CD4-positive, alpha-beta T cell treated with Interleukin-12 subunit alpha and Interleukin-12 subunit beta, for 1 hour (primary cell): Measurements from ENCODE around the gene PSD4.

ENCODE experiments used
- DNase-seq: peaks from one replicate; pipeline ENCODE4 v3.0.0-alpha.2; 2020

The PSD4 gene

DNA sequence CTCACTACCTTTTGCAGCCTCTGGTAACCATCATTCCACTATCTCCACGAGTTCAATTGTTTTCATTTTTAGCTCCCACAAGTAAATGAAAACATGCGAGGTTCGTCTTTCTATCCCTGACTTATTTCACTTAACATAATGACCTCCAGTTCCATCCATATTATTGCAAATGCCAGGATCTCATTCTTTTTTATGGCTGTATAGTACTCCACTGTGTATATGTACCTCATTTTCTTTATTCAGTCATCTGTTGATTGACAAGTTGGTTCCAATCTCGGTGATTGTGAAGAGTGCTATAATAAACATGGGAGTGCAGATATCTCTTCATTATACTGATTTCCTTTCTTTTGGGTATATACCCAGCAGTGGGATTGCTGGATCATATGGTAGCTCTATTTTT lies 29.5 kb upstream of the PSD4 start:
- DNase-seq, result no peak

DNA sequence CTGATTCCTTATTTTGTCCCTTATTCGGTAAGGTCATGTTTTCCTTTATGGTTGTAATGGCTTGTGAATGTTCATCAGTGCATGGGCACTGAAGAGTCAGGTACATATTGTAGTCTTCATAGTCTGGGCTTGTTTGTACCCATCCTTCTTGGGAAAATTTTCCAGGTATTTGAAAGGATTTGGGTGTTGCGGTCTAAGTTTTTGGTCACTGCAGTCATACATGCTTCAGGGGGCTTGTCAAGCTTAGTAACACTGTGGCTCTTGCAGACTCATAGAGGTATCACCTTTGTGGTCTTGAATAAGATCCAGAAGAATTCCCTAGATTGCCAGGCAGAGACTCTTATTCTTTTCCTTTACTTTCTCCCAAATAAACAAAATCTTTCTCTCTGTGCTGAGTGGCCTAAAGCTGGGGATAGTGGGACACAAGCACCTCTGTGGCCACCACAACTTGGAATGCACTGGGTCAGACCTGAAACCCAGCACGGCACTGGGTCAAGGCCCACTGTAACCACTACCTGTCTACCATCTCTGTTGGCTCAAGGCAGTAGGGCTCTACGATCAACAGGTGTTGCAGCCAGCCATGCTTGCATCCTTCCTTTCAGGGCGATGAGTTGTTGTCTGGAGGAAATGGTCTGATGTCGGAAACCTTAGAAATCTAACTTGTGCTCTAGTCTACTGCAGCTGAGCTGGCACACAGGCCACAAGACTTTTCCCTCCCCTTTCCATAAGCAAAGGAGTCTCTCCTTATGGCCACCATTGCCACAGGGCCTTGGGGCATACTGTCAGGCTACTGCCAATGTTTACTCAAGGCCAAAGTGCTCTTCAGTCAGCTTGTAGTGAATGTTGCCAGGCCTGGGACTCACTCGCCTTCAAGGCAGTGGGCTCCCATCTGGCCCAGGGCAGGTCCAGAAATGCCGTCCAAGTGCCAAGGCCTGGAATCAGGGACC lies 24.9 kb upstream of the PSD4 start:
- no peak for DNase-seq

DNA sequence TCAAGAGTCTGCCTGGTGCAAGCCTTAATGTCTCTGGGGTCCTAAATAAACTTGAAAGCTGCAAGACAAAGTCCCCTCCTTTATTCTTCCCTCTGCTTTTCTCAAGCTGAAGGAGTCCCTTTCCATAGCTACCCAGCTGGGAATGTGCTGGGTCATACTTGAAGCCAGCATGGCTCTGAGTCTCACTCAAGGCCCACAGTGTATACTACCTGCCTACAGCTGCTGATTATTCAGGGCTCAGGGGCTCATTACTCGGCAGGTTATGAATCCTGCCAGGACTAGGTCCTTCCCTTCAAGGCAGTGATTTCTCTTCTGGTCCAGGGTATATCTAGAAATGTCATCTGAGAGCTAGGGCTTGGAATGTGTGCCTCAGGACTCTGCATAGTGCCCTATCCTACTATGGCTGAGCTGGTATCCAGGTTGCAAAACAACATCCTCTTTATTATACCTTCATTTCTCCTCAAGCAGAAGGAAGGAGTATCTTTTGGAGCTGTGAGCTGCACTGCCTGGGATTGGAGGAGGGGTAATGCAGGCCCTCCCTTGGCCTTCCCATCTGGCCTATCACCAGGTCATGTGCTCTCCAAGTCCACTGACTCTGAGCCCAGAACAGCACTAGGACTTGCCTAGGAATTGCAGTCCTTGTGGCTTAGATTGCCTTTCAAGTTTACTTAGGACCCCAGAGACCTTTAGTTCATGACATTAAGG lies 24.1 kb upstream of the PSD4 start:
- DNase-seq, result no peak

DNA sequence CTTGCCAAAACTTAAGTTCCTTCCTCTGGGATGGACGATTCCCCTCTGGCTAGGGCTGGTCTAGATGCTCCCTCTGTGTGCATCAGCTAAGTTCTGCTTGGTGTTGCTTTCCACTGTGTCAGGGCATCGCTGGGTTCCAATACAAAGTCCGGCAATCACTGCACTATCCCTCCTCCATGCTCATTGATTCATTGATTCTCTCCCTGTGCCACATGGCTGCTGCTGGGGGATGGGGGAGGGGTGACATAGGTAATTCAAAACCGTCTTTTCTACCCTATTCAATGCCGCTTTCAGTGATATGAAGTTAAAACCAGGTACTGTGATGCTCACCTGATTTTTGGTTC lies 23.5 kb upstream of the PSD4 start:
- no peak for DNase-seq

DNA sequence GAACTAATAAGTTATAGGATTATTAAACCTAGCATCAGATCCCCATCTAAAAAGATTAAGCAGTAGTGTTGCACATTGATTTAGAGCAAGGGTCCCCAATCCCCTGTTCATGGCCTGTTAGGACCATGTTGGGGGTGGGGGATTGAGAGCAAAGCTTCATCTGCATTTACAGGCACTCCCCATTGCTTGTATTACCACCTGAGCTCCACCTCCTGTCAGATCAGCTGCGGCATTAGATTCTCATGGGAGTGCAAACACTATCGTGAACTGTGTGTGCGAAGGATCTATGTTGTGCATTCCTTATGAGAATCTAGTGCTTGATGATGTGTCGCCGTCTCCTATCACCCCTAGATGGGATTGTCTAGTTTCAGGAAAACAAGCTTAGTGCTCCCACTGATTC lies 18.4 kb upstream of the PSD4 start:
- DNase-seq, result no peak

DNA sequence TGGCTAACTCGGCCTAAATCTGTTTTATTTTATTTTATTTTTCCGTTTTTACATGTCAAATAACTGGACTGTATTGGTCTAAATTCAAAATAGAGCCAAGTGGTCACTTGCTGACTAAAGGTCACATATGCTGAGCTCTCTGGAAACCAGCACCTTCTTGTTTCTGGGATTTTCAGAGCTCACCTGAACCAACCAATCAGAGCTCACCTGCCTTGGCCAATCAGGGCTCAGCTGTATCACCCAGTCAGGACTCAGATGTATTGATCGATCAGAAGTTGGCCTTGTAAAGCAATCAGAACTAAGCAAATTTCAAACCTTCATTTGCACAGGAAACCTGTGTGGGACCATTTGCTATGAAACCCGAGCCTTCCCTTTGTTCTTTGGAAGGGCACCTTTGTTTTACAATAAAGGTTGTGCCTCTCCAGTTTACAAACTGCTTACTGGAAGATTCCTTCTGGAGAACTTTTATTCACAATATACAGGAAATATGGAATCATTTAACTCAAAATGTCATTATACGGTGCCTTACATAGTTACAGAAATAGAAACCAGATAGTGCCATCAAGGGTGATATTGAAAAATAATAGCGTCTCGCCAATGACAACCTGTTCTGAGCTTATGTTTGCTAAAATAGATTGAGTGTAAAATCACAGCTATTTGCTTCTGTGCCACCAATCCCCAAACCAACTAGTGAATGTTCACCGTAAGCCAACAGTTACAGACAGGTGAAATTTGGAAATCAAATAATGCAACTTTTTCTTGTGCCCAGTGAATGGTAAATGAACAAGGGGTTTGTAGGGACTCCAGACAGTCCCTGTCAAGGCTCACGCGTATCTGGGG lies 17.3 kb upstream of the PSD4 start:
- DNase-seq, result no peak

DNA sequence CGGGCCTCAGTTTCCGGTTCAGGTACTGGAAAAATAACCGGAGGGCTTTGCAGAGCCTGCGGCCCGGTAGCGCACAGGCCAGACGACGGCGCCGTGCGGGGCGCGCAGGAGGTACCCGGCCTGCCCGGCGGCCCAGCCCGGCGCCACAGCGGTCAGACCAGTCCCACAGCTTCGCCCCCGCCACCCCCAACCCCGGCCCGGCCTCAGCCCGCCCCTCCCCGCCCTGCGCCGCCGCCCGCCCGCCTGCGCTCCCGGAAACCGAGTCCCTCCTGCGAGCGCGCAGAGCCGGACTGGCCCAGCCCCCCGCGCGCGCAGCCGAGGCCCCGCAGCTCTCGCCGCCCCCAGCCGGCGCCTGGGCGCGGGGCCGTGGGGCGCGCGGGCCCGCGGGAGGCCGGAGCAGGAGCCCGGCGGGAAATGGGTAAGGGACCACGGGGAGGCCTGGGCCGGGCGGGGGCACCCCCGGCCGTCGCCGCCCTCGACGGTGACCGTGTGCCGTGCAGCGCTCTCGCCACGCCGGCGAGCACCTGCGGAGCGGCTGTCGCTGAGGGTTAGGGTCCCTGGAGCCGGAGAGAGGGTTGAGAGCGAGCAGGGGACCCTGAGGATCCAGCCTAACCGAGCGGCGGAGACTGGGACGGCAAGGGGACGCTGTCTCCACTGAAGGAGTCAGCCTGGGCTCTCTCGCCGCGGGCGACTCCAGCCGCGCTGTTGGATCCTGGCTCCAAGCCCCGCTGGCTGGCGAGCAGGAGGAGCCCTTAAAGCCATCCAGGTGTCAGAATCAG lies 16.5 kb upstream of the PSD4 start:
- peak; percentile 51 for DNase-seq

DNA sequence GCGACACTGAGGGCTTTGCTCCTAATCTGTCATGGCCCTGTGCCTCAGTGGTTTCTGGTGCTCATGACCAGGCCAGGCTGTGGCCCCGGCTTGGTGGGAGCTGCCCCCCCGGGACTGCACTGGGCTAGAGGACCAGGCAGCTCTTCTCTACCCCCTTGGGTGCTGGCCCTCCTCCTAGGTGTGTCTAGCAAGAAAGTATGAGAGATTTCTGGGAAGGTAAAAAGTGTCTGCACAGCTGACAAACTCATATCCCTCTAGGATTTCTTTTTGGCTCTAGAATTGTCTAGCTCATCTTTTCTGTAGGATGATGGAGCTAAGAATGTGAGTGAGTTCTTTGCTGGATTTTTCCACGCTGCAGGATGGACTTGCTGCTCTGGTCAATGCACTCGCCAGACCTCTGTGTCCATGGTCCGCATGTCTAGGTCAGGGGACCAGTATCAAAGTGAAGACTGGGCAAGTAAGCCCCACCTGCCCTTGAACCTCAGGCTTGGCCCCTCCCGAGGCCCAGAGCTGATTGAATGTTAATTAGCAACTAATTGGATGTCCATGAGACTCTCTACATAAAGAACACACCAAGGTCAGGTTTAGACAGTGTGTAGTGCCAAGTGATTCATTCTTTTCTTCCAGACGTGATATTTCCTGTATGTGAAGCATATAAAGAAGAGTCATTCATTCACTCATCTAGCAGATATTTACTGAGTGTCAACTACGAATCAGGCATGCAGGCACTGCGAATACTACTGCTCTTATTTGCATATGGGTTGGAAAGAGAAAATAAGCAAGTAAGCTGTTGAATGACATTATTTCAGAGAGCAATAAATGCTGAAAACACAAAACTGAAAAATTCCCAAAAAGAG lies 15.6 kb upstream of the PSD4 start:
- DNase-seq, result no peak

DNA sequence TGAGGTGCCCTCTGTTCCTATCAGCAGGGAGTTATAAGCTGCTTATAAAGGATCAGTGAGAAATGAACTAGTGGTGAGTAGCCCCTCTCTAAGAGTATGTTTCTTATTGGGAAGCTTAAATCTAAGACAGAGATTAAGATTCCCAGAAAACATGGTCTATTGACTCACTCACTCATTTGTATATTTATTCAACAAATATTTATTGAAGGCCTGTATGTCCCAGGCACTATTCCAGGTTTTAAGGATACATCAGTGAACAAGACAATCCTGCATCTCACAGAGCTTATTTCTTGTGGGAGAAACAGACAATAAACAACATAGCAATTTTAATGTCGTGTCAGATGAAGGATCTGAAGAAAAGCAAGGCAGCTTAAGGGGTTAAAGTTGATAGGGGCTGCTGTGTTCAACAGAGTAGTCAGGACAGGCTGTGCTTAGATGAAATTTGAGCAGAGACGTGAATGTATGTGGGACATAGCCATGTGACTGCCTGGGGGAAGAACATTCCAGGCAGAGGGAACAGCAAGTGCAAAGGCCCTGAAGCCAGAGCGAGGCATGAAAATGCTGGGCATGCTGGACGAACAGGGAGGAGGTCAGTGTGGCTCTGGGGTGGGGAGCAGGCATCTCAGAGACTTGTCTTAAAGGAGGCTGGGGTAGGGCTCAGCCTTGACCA lies 14.8 kb upstream of the PSD4 start:
- no peak for DNase-seq

DNA sequence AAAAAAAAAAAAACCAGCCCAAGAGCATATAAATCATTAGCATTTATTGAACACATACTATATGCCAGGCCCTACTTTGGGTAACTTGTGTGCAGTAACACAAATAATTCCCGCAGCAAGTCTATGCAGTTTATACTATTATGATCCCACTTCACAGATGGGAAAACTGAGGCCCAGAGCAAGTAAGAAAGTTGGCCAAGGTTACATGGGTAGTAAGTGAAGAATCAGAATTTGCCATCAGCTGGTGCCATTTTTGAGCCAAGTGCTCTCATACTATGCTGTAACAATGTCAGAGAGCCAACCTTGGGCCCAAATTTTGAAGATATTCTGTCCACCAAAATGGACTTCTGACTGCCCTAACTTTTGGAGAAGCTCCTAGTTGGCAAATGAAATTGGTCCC lies 13.5 kb upstream of the PSD4 start:
- DNase-seq, result no peak

DNA sequence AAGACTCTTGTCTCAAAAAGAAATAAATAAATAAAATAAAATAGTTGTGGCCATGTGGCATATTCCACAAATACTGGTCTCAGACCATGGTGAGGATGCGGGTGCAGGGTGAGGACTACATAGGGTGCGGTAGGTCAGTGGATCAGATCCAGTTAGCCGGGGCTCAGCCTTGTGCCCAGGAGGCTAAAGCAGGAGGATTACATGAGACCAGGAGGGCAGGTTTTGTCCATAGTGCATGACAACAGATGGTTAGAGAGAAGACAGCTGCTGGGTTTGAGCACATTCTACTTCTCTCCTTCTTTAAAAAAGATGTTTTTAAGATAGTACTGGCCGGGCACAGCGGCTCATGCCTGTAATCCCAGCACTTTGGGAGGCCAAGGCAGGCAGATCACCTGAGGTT lies 12.8 kb upstream of the PSD4 start:
- DNase-seq, result no peak

DNA sequence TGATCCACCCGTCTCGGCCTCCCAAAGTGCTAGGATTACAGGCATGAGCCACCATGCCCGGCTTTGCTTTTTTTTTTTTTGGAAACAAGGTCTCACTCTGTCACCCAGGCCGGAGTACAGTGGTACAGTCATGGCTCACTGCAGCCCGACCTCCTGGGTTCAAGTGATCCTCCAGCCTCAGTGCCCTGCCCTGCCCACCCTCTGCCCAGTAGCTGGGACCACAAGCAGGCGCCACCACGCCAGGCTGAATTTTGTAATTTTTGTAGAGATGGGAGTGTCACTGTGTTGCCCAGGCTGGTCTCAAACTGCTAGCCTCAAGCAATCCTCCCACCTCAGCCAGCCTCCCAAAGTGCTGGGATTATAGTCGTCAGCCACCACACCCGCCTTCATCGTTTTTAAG lies 11.6 kb upstream of the PSD4 start:
- DNase-seq, result no peak

DNA sequence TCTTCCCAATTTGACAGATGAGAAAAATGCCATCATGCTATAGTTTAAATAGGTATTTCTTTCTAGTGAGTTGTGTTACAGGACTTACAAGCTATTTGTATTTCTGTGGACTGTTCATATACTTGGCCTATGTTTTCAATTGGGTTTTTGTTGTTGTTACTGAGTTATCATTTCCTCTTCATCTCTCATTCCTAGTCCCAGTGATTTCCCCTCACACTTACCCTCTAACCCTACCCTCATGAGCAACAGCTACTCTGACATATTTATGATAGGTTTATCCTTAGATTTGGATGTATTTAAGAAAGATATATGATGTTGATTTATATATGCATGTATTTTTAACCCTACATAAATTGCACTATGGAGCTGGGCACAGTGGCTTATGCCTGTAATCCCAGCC lies 10.9 kb upstream of the PSD4 start:
- no peak for DNase-seq

DNA sequence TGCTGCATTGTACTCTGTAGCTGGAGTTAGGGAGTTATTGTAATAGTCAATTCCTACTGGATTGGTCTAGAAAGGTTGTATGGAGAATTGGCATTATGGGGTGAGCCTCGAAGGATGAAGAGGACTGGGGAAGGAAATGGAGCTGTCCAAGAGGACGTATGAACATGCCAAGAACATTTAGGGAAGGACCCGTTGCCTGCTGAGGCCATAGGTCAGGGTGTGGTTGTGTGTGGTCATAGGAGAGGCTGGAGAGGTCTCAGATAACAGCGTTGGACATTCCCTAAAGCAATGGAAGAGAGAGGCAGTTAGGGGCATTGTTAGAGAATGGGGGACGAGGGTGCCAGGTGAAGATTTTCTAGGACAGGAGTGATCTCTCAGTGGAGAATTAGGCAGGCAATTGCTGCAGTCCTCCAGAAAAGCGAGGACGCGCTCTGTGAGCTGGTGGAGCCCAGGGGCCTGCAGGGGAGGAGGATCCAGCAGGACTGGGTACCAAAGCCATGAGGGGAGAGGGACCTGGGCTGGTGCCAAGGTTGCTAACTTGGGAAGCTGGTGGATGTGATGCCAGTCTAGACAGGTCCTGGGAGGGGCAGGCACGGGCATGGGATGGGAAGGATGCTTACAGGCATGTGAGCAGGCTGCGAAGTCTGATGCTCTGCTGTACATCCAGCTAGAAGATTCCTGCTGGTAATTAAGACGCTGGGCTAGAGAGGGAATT lies 9.4 kb upstream of the PSD4 start:
- no peak for DNase-seq

DNA sequence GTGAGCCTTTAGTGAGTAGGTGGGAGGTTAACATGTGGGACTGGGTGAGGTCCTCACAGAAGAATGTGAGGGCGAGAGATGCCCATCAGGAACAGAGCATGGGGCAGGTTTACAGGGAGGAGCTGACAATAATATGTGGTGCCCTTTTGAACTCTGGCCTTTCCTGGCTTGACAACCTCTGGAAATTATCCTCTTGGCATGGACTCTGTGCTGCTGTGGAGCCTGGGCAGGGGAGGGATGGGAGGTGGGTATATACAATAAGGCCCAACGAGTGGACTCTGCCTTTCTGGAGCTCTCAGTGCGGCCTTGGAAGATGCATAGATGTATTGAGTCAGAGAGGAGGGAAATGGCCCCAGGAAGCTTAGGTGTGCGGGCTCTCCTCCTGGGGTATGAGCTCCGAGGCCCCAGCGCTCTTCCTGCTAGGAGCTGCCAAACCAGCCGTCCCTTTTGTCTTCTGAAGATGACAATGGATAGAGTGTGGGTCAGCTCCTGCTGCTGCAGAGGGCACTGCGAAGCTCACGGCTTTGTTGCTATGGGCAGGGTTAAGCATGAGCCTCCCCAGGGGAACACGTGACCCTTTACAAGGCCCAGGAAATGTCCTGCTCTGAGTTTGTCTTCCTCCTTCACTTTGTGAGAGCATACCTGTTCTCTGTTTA lies 8.7 kb upstream of the PSD4 start:
- no peak for DNase-seq

DNA sequence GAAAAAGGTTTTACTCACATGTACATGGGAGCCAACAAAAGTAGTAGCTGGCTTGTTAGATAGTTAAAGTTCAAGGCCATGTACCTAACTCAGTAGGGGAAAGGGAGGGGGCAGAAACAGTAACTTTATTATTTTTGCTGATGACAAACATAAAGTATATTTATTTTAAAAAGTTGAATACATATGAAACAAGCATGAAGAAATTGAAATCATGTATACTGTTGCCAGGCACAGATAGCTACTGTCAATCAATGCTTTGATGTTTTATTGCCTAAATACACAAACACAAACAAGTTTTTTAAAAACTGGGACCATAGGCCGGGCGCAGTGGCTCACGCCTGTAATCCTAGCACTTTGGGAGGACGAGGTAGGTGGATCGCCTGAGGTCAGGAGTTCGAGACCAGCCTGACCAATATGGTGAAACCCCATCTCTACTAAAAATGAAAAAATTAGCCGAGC lies 7.6 kb upstream of the PSD4 start:
- no peak for DNase-seq

DNA sequence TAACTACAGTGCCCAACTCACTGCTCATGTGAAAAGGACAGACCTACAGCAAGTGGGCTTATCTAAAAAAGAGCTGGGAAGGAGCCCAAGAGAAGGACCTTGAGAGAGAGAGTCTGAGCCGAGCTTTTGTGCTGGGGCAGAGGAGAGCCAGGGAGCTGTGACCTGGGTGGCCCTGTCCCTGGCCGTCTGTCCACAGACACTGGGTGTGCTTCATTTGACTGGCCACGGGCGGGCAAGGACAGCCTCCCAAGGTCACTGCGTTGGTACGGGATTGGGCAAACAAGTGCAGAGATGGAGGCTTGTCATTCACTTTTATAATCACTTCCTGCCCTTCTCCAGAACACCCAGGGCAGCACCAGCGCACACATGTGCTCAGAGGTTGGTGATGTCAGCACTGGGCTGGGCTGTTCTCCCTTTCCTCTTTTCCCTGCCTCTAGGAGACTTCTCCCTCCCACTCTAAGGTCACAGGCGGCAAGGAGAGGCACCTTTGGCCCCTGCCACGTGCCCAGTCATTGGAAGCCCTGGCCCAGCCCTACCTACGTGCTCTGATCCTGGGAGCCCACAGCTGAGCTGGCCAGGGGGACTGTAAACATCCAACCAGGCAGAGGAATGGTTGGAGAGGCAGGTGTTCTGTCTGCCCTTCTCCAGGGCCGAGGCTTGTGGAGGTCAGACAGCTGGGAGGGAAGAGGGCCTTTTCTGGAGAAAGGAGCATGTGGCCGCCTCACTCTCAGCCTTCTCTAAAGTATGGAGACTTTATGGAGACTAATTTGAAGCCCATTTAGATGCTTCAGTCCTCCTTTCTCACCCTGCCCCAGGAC lies 6.4 kb upstream of the PSD4 start:
- peak; percentile 49 for DNase-seq

DNA sequence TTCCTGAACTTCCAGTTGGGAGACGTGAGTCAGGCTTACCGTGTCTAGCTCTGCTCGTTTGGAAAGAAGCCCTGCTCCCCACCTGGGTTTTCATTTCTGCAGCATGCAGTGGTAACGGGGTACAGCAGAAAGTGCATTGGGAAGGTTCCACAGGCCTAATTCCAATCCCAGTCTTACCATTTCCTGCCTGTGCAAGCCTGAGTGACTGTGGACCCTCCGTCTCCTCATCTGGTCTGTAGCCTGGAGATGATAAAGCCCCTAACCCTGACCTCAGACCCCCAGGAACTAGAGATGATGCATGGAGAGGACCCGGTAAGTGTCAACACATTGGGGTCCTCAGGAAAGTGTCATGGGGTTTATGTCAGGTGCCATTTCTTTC lies 5.8 kb upstream of the PSD4 start:
- no peak for DNase-seq

DNA sequence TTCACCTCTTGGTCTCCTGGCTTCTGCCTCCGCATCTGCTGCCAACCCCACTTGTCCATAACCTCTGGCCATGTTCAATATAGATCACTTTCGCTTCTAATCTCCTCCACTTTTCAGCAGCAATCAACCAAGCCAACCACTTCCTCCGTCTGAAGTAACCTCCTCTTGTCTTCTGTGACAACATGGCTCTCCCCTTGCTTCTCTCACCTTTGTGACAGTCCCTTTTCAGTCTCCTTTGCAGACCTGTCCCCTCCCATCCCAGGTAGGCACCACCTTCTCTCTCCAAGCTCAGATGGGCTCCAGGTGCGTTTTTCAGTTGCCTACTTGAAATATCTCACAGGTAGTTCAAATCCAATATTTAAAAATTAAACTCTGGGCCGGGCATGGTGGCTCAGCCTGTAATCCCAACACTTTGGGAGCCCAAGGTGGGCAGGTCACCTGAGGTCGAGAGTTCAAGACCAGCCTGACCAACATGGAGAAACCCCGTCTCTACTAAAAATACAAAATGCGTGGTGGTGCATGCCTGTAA lies 4.7 kb upstream of the PSD4 start:
- peak; percentile 63 for DNase-seq
